Ishikawa (cell line): Measurements from ENCODE around the gene CACNA1F.

ENCODE experiments used
- CEBPB ChIP-seq: IDR thresholded peaks from 2 replicates; pipeline ENCODE4 v1.6.1; 2012
- CREB1 ChIP-seq: IDR thresholded peaks from 2 replicates; pipeline ENCODE4 v1.6.1; 2012; ENCODE audit warnings: low read depth
- EGR1 ChIP-seq: IDR thresholded peaks from 2 replicates; pipeline ENCODE4 v1.6.1; 2012
- EP300 ChIP-seq: IDR thresholded peaks from 2 replicates; pipeline ENCODE4 v1.6.1; 2012; ENCODE audit warnings: borderline replicate concordance
- FOXM1 ChIP-seq: IDR thresholded peaks from 2 replicates; pipeline ENCODE4 v1.6.1; 2012; ENCODE audit warnings: low read depth, borderline replicate concordance
- NFIC ChIP-seq: IDR thresholded peaks from 2 replicates; pipeline ENCODE4 v1.6.1; 2012
- RAD21 ChIP-seq: IDR thresholded peaks from 2 replicates; pipeline ENCODE4 v1.6.1; 2012; ENCODE audit warnings: low read depth
- REST ChIP-seq: IDR thresholded peaks from 2 replicates; pipeline ENCODE4 v1.6.1; 2012; ENCODE audit warnings: low read depth, mild to moderate bottlenecking
- TAF1 ChIP-seq: IDR thresholded peaks from 2 replicates; pipeline ENCODE4 v1.6.1; 2012; ENCODE audit warnings: low read depth, mild to moderate bottlenecking
- TCF12 ChIP-seq: IDR thresholded peaks from 2 replicates; pipeline ENCODE4 v1.6.1; 2012; ENCODE audit warnings: low read depth
- TEAD4 ChIP-seq: IDR thresholded peaks from 2 replicates; pipeline ENCODE4 v1.6.1; 2012
- USF1 ChIP-seq: IDR thresholded peaks from 2 replicates; pipeline ENCODE4 v1.6.1; 2012
- YY1 ChIP-seq: IDR thresholded peaks from 2 replicates; pipeline ENCODE4 v1.6.1; 2012; ENCODE audit warnings: low read depth
- ZBTB7A ChIP-seq: IDR thresholded peaks from 2 replicates; pipeline ENCODE4 v1.6.1; 2012; ENCODE audit warnings: low read depth
- TF ChIP-seq, protein P1 (sequence below): IDR thresholded peaks from 2 replicates; pipeline ENCODE4 v1.6.1; 2012

Gene CACNA1F

DNA sequence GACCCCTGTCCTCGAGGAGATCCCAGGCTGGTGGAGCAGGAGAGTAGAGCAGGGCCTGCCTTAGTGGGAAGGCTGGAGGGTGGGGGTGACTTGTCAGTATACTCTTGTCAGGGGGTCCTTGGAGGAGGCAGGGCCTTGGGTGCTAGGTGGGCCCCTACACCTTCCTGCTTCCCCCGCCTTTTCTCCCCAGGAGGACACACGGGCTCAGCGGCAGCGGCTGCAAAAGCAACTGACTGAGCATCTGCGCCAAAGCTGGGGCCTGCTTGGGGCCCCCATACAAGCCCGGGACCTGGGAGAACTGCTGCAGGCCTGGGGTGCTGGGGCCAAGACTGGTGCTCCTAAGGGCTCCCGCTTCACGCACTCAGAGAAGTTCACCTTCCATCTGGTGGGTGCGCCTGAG, 13.4 kb upstream of the CACNA1F start:
- TF ChIP-seq TEAD4 = no peak
- no peak for TF ChIP-seq REST
- TF ChIP-seq CREB1 = no peak
- TF ChIP-seq, protein P1, sequence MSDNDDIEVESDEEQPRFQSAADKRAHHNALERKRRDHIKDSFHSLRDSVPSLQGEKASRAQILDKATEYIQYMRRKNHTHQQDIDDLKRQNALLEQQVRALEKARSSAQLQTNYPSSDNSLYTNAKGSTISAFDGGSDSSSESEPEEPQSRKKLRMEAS = no peak
- TF ChIP-seq TAF1 = no peak
- no peak for TF ChIP-seq ZBTB7A
- TF ChIP-seq FOXM1 = no peak
- no peak for TF ChIP-seq EGR1
- TF ChIP-seq TCF12 = no peak
- TF ChIP-seq YY1 = no peak

DNA sequence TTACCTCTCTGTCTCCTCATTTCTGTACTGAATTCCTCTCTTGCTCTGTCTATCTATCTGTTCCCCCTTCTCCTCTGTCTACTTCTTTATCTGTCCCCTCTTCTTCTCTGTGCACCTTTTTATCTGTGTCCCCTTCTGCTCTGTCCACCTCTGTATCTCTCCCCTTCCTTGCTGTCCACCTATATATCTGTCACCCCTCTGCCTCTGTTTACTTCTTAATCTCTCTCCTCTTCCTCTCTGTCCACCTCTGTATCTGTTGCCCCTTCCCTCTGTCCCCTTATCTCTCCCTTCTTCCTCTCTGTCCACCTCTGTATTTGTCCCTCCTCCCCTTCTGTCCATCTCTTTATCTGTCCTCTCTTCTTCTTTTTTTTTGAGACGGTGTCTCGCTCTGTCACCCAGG, 11.1 kb upstream of the CACNA1F start:
- TF ChIP-seq CEBPB (no peak), CREB1 (no peak), TCF12 (no peak), YY1 (no peak), EGR1 (no peak), TAF1 (no peak), RAD21 (no peak)
- TF ChIP-seq, protein P1 = no peak

DNA sequence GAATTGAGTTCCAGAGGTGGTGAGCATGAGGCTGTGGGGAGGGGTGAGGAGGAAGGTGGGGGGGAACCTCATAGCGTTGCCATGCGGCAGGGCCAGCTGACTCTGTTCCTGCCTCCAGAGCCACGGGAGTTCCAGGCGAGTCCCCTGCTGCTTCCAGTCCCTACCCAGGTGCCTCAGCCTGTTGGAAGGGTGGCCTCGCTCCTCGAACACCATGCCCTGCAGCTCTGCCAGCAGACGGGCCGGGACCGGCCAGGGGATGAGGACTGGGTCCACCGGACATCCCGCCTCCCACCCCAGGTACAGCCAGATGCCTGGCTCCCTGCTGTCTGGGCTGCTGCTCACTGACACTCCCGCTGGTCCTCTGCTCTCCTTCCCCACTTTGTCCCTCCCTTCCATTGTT, 10.0 kb upstream of the CACNA1F start:
- TF ChIP-seq EP300 (no peak), NFIC (no peak), ZBTB7A (no peak), YY1 (no peak), TEAD4 (no peak)
- TF ChIP-seq, protein P1 = no peak

DNA sequence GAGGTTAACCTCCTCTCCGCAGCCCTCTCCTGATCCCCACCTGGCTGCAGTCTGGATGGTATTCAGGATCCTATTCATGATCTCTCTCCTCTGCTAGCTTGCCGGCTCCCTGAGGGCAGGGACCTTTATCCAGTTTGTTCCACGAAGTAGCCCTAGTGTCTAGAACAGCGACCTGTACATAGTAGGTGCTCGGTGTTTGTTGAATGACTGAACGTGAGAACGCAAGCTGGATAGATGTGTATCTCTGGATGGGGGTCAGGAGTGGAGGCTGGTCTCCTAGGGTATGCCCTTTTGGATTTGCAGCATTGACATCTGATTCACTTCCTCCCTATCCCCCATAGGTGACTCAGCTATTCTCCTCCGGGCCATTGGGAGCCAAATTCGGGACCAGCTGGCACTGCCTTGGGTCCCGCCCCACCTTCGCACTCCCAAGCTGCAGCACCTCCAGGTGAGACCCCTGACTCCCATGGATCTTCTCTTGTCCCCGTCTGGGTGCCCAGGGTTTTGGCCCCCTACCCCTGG, 9.5 kb upstream of the CACNA1F start:
- TF ChIP-seq CEBPB (no peak), TEAD4 (no peak), FOXM1 (no peak), CREB1 (no peak), TAF1 (no peak), ZBTB7A (no peak), EGR1 (no peak), USF1 (no peak), RAD21 (no peak), YY1 (no peak), NFIC (no peak), EP300 (no peak), TCF12 (no peak)
- TF ChIP-seq, protein P1 = no peak

- no peak for TF ChIP-seq ZBTB7A
- no peak for TF ChIP-seq FOXM1
- no peak for TF ChIP-seq RAD21
- no peak for TF ChIP-seq CEBPB
- no peak for TF ChIP-seq YY1
- TF ChIP-seq USF1 = no peak
- TF ChIP-seq NFIC = no peak
Measured at GRCh38 chrX:49238735-49239134, 5.6 kb upstream of the CACNA1F start.

DNA sequence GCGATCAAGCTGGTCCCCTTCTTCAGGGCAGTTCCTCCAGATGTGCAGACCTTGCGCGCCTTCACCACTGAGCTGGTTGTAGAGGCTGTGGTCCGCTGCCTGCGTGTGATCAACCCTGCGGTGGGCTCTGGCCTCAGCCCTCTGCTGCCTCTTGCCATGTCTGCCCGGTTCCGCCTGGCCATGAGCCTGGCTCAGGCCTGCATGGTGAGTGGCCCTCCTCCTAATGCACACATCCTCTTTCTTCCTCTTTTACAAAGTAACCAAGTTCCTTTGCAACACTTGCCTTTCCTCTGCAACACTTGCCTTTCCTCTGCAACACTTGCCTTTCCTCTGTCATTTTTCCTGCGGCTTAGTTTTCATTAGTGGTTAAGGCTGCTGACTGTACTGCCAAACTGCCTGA, 3.9 kb upstream of the CACNA1F start:
- no peak for TF ChIP-seq USF1
- no peak for TF ChIP-seq YY1
- no peak for TF ChIP-seq RAD21
- no peak for TF ChIP-seq TEAD4
- no peak for TF ChIP-seq FOXM1
- TF ChIP-seq TCF12 = no peak

GRCh38 chrX:49233887-49234555, 881 bp upstream of the CACNA1F start:
- TF ChIP-seq USF1 (no peak), EGR1 (no peak), FOXM1 (no peak), REST (no peak), TEAD4 (no peak), TCF12 (no peak), EP300 (no peak), TAF1 (no peak), CREB1 (no peak), YY1 (no peak), NFIC (no peak)
